ENCODE data around the gene C2orf42. TPM values are rescaled to one million over a fixed set of nuclear protein-coding genes. Genes with fewer than 3 reads are reported as not detected.
"Not testable (repeated sequence)": the region's sequence is repeated elsewhere in the genome, so short reads cannot be mapped to it uniquely, and the experiment has no call there.

Gene C2orf42
- total RNA-seq, 1 experiment from 2014 or later = 6.8 TPM

GRCh38 chr2:70226781-70227180, 36.0 kb upstream of the C2orf42 start (continued):
- TF ChIP-seq ZNF512 (CRISPR knock-in tag; IDR thresholded peaks at IDR 0.05; ENCODE audit: borderline replicate concordance) (no peak), CTCF (IDR thresholded peaks at IDR 0.05) (no peak), AFF4 (CRISPR knock-in tag; IDR thresholded peaks at IDR 0.05; ENCODE audit: borderline replicate concordance) (no peak), ZNF263 (CRISPR knock-in tag; IDR thresholded peaks at IDR 0.05; ENCODE audit: low read depth) (no peak), TEAD4 (CRISPR knock-in tag; IDR thresholded peaks at IDR 0.05) (no peak)

- H3K9me3 Mint-ChIP-seq; CTCF ChIA-PET; POLR2A ChIA-PET; H3K27ac Mint-ChIP-seq; H3K4me3 Mint-ChIP-seq; DNase-seq (ENCODE audit: low spot score); ATAC-seq; H3K27me3 Mint-ChIP-seq (ENCODE audit: low read depth); H3K4me1 Mint-ChIP-seq: not testable (repeated sequence)
- H3K36me3 Mint-ChIP-seq = peaks cover 72% of the 10 kb centered on the region
Observed at GRCh38 chr2:70223305-70223704, 32.5 kb upstream of the C2orf42 start.

GRCh38 chr2:70214953-70215549, 24.2 kb upstream of the C2orf42 start:
- Mint-ChIP-seq H3K27ac (no peak overlapping the region), H3K9me3 (no peaks in the 10 kb centered on the region), H3K4me1 (no peaks in the 10 kb centered on the region), H3K27me3 (ENCODE audit: low read depth) (no peaks in the 10 kb centered on the region), H3K4me3 (no peak overlapping the region), H3K36me3 (peaks cover 62% of the 10 kb centered on the region)
- DNase-seq (ENCODE audit: low spot score) (no peak), ATAC-seq (no peak)
- ChIA-PET CTCF (no interaction called here), POLR2A (interaction anchor here (0.6 kb wide), 1 partner anchor 149 kb away, joined by 10 read pairs; no protein-coding TSS in a partner anchor)
- TF ChIP-seq MAX (CRISPR knock-in tag; IDR thresholded peaks at IDR 0.05) (no peak), IRF1 (CRISPR knock-in tag; IDR thresholded peaks at IDR 0.05) (no peak), RORB (CRISPR knock-in tag; IDR thresholded peaks at IDR 0.05) (no peak), CTCF (IDR thresholded peaks at IDR 0.05) (no peak), ATF1 (CRISPR knock-in tag; IDR thresholded peaks at IDR 0.05) (no peak), USF2 (CRISPR knock-in tag; IDR thresholded peaks at IDR 0.05) (no peak), SMAD4 (CRISPR knock-in tag; IDR thresholded peaks at IDR 0.05) (no peak), MLX (CRISPR knock-in tag; IDR thresholded peaks at IDR 0.05) (no peak), NFATC4 (CRISPR knock-in tag; IDR thresholded peaks at IDR 0.05) (no peak), EMX1 (CRISPR knock-in tag; IDR thresholded peaks at IDR 0.05) (no peak), ATF6 (CRISPR knock-in tag; IDR thresholded peaks at IDR 0.05) (no peak), ELF4 (CRISPR knock-in tag; IDR thresholded peaks at IDR 0.05; ENCODE audit: low read depth) (no peak), TP53 (CRISPR knock-in tag; IDR thresholded peaks at IDR 0.05) (no peak), FOXJ3 (CRISPR knock-in tag; IDR thresholded peaks at IDR 0.05; ENCODE audit: borderline replicate concordance) (no peak), CBFB (CRISPR knock-in tag; IDR thresholded peaks at IDR 0.05; ENCODE audit: low read depth) (no peak)
